K562 (cell line): ENCODE measurements around the gene DYSF. TPM values are rescaled to one million over a fixed set of nuclear protein-coding genes. Genes with fewer than 3 reads are reported as not detected.

Experiments used
- CTCFL ChIP-seq: IDR thresholded peaks from 2 replicates; pipeline ENCODE4 v1.6.1; 2011; ENCODE audit warnings: borderline replicate concordance, low read depth, mild to moderate bottlenecking, moderate library complexity, low read length; ENCODE audit not compliant: insufficient read depth, poor library complexity, severe bottlenecking
- ESRRA ChIP-seq: fragments of 450-650 bp; IDR thresholded peaks from 2 replicates; pipeline ENCODE4 v1.6.1; 2014; ENCODE audit warnings: low read depth, mild to moderate bottlenecking, moderate library complexity, borderline replicate concordance
- EZH2 ChIP-seq: IDR thresholded peaks from 2 replicates; pipeline ENCODE4 v1.6.1; 2012; ENCODE audit warnings: low read depth, mild to moderate bottlenecking, inconsistent platforms, low read length, borderline replicate concordance
- HDAC2 ChIP-seq: fragments of 450-650 bp; IDR thresholded peaks from 2 replicates; pipeline ENCODE4 v1.6.1; 2016; ENCODE audit warnings: mild to moderate bottlenecking
- HDGF ChIP-seq: fragments of 450-650 bp; IDR thresholded peaks from 2 replicates; pipeline ENCODE4 v1.6.1; 2016
- MTA3 ChIP-seq: fragments of 450-650 bp; formaldehyde crosslinking; IDR thresholded peaks from 2 replicates; pipeline ENCODE4 v1.6.1; 2017; ENCODE audit warnings: mild to moderate bottlenecking, borderline replicate concordance
- RBM25 ChIP-seq: fragments of 200-400 bp; formaldehyde crosslinking; IDR thresholded peaks from 2 replicates; pipeline ENCODE4 v1.6.1; 2018; ENCODE audit warnings: low read length, low read depth, moderate library complexity; ENCODE audit not compliant: severe bottlenecking
- SMARCA4 ChIP-seq: fragments of 450-650 bp; IDR thresholded peaks from 2 replicates; pipeline ENCODE4 v1.6.1; 2016
- SP2 ChIP-seq: IDR thresholded peaks from 2 replicates; pipeline ENCODE4 v1.6.1; 2011; ENCODE audit warnings: mild to moderate bottlenecking, low read depth, low read length, moderate library complexity; ENCODE audit not compliant: poor library complexity, severe bottlenecking; ENCODE audit errors: extremely low read depth
- polyA plus RNA-seq, 8 experiments: library from polyadenylated mRNA; depleted of rRNA in 4 of 8; stranded (reverse) in 5 of 8; unstranded in 3 of 8; fragments of >200 nt; fragmentation: Nextera tagmentation in 2 of 8; fragmentation: Illumina TruSeq in 1 of 8; extraction: Ambion mirVana in 2 of 8; extraction: Trizol in 1 of 8; gene quantifications; 2 replicates each; pipeline versions ENCODE4 v1.2.1 to v1.2.3, GENCODE V29; 2011 to 2014; ENCODE audit warnings: inconsistent platforms in 1 of 8, missing spikeins in 1 of 8
- total RNA-seq, 7 experiments: library from RNA; depleted of rRNA in 6 of 7; stranded (reverse); fragments of >200 nt in 6 of 7; fragmentation: Illumina TruSeq in 2 of 7; extraction: Trizol in 2 of 7; gene quantifications; 2 replicates each; pipeline versions ENCODE4 v1.2.1 to v1.2.3, GENCODE V29; 2011 to 2021; ENCODE audit warnings: low replicate concordance in 1 of 7
- TF ChIP-seq, protein P1 (sequence below): fragments of 450-650 bp; IDR thresholded peaks from 2 replicates; pipeline ENCODE4 v1.6.1; 2016; ENCODE audit warnings: missing biosample characterization, missing genetic modification characterization
- TF ChIP-seq, protein P2 (sequence below): fragments of 250-450 bp; sonication (Bioruptor Pico); IDR thresholded peaks from 2 replicates; pipeline ENCODE4 v1.4.0; 2020; ENCODE audit warnings: mild to moderate bottlenecking

The DYSF gene
- total and polyA plus RNA-seq, 9 of the 15 experiments (the other 6 are each of a cell fraction or from before 2014, with no cell fraction given): 0.01 to 0.80 (median 0.29) TPM

DNA sequence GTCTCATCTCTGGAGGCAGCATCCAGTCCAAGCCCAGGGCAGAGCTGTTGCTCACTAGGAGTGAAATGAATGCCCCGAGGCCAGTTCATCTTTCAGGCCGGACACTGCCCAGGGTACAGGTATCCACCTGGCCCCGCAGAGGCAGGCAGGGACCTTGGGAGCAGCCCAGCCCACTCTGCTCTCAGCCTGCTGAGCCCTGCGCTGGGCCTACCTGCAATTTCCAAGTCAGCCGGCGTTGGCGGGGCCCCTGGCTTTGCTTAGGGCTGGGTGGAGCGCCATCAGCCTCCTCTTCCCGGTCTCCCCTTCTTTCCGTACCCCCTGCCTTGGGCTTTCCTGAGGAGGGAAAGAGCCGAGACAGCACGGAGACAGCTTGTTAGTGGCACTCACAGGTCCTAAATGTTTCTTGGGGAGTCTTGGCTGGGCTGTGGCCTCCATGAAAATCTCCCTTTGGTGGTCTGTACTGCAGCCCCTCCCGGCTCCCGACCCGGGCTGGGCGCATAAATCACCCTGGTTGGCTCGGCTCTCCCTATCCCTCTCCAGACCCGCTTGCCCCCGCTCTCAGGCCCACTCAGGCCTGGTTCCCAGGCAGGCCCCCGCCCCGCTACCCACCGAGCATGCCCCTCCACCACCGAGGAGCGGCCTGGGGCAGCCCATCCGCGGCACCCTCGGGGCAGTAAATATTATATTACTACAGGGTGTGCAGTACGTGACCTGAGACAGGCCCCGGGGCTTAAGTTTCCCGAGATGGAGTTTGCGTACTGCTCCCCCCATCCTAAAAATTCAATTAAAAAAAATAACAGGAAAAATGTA is 106.7 kb downstream of the DYSF start (continued):
- TF ChIP-seq CTCFL (no peak), EZH2 (no peak), MTA3 (no peak), HDAC2 (no peak), RBM25 (no peak), SMARCA4 (no peak), HDGF (no peak), ESRRA (no peak), SP2 (no peak)
- TF ChIP-seq, protein P1, sequence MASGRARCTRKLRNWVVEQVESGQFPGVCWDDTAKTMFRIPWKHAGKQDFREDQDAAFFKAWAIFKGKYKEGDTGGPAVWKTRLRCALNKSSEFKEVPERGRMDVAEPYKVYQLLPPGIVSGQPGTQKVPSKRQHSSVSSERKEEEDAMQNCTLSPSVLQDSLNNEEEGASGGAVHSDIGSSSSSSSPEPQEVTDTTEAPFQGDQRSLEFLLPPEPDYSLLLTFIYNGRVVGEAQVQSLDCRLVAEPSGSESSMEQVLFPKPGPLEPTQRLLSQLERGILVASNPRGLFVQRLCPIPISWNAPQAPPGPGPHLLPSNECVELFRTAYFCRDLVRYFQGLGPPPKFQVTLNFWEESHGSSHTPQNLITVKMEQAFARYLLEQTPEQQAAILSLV: no peak
- TF ChIP-seq, protein P2, sequence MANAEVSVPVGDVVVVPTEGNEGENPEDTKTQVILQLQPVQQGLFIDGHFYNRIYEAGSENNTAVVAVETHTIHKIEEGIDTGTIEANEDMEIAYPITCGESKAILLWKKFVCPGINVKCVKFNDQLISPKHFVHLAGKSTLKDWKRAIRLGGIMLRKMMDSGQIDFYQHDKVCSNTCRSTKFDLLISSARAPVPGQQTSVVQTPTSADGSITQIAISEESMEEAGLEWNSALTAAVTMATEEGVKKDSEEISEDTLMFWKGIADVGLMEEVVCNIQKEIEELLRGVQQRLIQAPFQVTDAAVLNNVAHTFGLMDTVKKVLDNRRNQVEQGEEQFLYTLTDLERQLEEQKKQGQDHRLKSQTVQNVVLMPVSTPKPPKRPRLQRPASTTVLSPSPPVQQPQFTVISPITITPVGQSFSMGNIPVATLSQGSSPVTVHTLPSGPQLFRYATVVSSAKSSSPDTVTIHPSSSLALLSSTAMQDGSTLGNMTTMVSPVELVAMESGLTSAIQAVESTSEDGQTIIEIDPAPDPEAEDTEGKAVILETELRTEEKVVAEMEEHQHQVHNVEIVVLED: no peak
